H9 (cell line): ENCODE results near the gene AP2A2. TPM values are rescaled to one million over a fixed set of nuclear protein-coding genes. Genes with fewer than 3 reads are reported as not detected.

Experiments
- DNase-seq: peaks from one replicate; pipeline ENCODE4 v3.0.0-alpha.2; 2017
- H2AFZ ChIP-seq: one replicate; pipeline ENCODE4 v1.6.1; 2013; ENCODE audit warnings: mild to moderate bottlenecking, low read length, control low read depth, moderate library complexity
- H2AK5ac ChIP-seq: 2 replicates; pipeline ENCODE4 v1.6.1; 2013; ENCODE audit warnings: low read length, control low read depth, mixed read lengths; ENCODE audit not compliant: insufficient read length
- H2BK120ac ChIP-seq: one replicate; pipeline ENCODE4 v1.6.1; 2013; ENCODE audit warnings: low read depth, mild to moderate bottlenecking, low read length, control low read depth, inconsistent platforms; ENCODE audit not compliant: poor library complexity, severe bottlenecking
- H2BK12ac ChIP-seq: 2 replicates; pipeline ENCODE4 v1.6.1; 2013; ENCODE audit warnings: low read length, control low read depth, mixed read lengths, low read depth; ENCODE audit not compliant: insufficient read length
- H2BK15ac ChIP-seq: 2 replicates; pipeline ENCODE4 v1.6.1; 2013; ENCODE audit warnings: low read depth, low read length, control low read depth
- H2BK20ac ChIP-seq: one replicate; pipeline ENCODE4 v1.6.1; 2013; ENCODE audit warnings: low read depth, mild to moderate bottlenecking, low read length, control low read depth, inconsistent platforms; ENCODE audit not compliant: poor library complexity, severe bottlenecking
- H2BK5ac ChIP-seq: 2 replicates; pipeline ENCODE4 v1.6.1; 2013; ENCODE audit warnings: low read length, control low read depth, mixed read lengths; ENCODE audit not compliant: insufficient read length
- H3K14ac ChIP-seq: 2 replicates; pipeline ENCODE4 v1.6.1; 2013; ENCODE audit warnings: low read length, control low read depth; ENCODE audit not compliant: insufficient read depth
- H3K18ac ChIP-seq: 2 replicates; pipeline ENCODE4 v1.6.1; 2013; ENCODE audit warnings: low read depth, mild to moderate bottlenecking, mixed read lengths, low read length, control low read depth; ENCODE audit not compliant: insufficient read length
- H3K23ac ChIP-seq: 2 replicates; pipeline ENCODE4 v1.6.1; 2013; ENCODE audit warnings: low read length, control low read depth, mixed read lengths, low read depth; ENCODE audit not compliant: insufficient read length
- H3K23me2 ChIP-seq: 2 replicates; pipeline ENCODE4 v1.6.1; 2013; ENCODE audit warnings: low read depth, mild to moderate bottlenecking, mixed read lengths, low read length, control low read depth; ENCODE audit not compliant: insufficient read length, poor library complexity, severe bottlenecking
- H3K27ac ChIP-seq: 2 replicates; pipeline ENCODE4 v1.5.1; 2013; ENCODE audit warnings: low read length, control low read depth, mixed read lengths, low read depth; ENCODE audit not compliant: insufficient read length
- H3K27me3 ChIP-seq: 2 replicates; pipeline ENCODE4 v1.6.1; 2013; ENCODE audit warnings: low read length, control low read depth, inconsistent platforms; ENCODE audit not compliant: insufficient read depth
- H3K4ac ChIP-seq: 2 replicates; pipeline ENCODE4 v1.6.1; 2013; ENCODE audit warnings: low read depth, mild to moderate bottlenecking, control low read depth, inconsistent platforms, low read length, moderate library complexity
- H3K4me1 ChIP-seq: 2 replicates; pipeline ENCODE4 v1.6.1; 2013; ENCODE audit warnings: low read length, control low read depth, inconsistent platforms; ENCODE audit not compliant: insufficient read depth
- H3K4me2 ChIP-seq: 2 replicates; pipeline ENCODE4 v1.6.1; 2013; ENCODE audit warnings: low read length, control low read depth, mixed read lengths; ENCODE audit not compliant: insufficient read length, insufficient read depth
- H3K56ac ChIP-seq: 2 replicates; pipeline ENCODE4 v1.6.1; 2013; ENCODE audit warnings: low read depth, mild to moderate bottlenecking, mixed read lengths, low read length, control low read depth; ENCODE audit not compliant: insufficient read length
- H3K79me1 ChIP-seq: 2 replicates; pipeline ENCODE4 v1.6.1; 2013; ENCODE audit warnings: low read depth, mild to moderate bottlenecking, moderate library complexity, low read length, control low read depth, inconsistent platforms; ENCODE audit not compliant: insufficient read depth, poor library complexity, severe bottlenecking
- H3K79me2 ChIP-seq: 2 replicates; pipeline ENCODE4 v1.6.1; 2013; ENCODE audit warnings: low read length, control low read depth, inconsistent platforms; ENCODE audit not compliant: insufficient read depth
- H3K9ac ChIP-seq: 2 replicates; pipeline ENCODE4 v1.6.1; 2013; ENCODE audit warnings: low read length, control low read depth, mixed read lengths; ENCODE audit not compliant: insufficient read length; ENCODE audit errors: extremely low read depth
- H3K9me3 ChIP-seq: one replicate; pipeline ENCODE4 v1.6.1; 2013; ENCODE audit warnings: low read depth, low read length, inconsistent platforms; ENCODE audit not compliant: control insufficient read depth
- H3T11ph ChIP-seq: one replicate; pipeline ENCODE4 v1.6.1; 2013; ENCODE audit warnings: mild to moderate bottlenecking, low read length, control low read depth, inconsistent platforms
- H4K20me1 ChIP-seq: one replicate; pipeline ENCODE4 v1.6.1; 2013; ENCODE audit not compliant: control insufficient read depth, insufficient read length, insufficient read depth
- H4K5ac ChIP-seq: 2 replicates; pipeline ENCODE4 v1.6.1; 2013; ENCODE audit warnings: low read depth, mild to moderate bottlenecking, mixed read lengths, low read length, control low read depth; ENCODE audit not compliant: insufficient read length
- H4K8ac ChIP-seq: replicated peaks from 2 replicates; pipeline ENCODE4 v1.6.1; 2013; ENCODE audit warnings: low read length, control low read depth, mixed read lengths, low read depth; ENCODE audit not compliant: insufficient read length
- H4K91ac ChIP-seq: 2 replicates; pipeline ENCODE4 v1.6.1; 2013; ENCODE audit warnings: low read depth, mild to moderate bottlenecking, moderate library complexity, mixed read lengths, low read length, control low read depth; ENCODE audit not compliant: insufficient read length
- H3K27ac Mint-ChIP-seq, 3 experiments: 2 replicates in 2 of 3; 3 replicates in 1 of 3; pipeline ENCODE4 v1.8.0; 2020 to 2021; ENCODE audit warnings: mixed read lengths in 3 of 3, mild to moderate bottlenecking in 1 of 3, moderate library complexity in 1 of 3
- H3K27me3 Mint-ChIP-seq: 2 replicates; pipeline ENCODE4 v1.8.0; 2021; ENCODE audit warnings: low read depth, mild to moderate bottlenecking, moderate library complexity, mixed read lengths
- H3K36me3 Mint-ChIP-seq, 3 experiments: 2 replicates in 2 of 3; 3 replicates in 1 of 3; pipeline ENCODE4 v1.8.0; 2020 to 2021; ENCODE audit warnings: low read depth in 3 of 3, mixed read lengths in 3 of 3; ENCODE audit not compliant: insufficient read depth in 1 of 3
- H3K4me1 Mint-ChIP-seq, 2 experiments: 2 replicates each; pipeline ENCODE4 v1.8.0; 2020; ENCODE audit warnings: mixed read lengths in 2 of 2
- H3K4me3 Mint-ChIP-seq, 2 experiments: 2 replicates in 1 of 2; 3 replicates in 1 of 2; pipeline ENCODE4 v1.8.0; 2020 to 2021; ENCODE audit warnings: mild to moderate bottlenecking in 2 of 2, mixed read lengths in 2 of 2, moderate library complexity in 1 of 2
- H3K9me3 Mint-ChIP-seq, 2 experiments: 2 replicates in 1 of 2; 3 replicates in 1 of 2; pipeline ENCODE4 v1.8.0; 2020; ENCODE audit warnings: mild to moderate bottlenecking in 2 of 2, mixed read lengths in 2 of 2, moderate library complexity in 1 of 2
- WGBS: extraction: QIAGEN DNeasy Blood & Tissue Kit; methylation state at CpG from one replicate; pipeline ENCODE4 v1.1.7; 2013; ENCODE audit warnings: missing lambda C conversion rate, low lambda C conversion rate, mixed read lengths; ENCODE audit not compliant: insufficient read length; ENCODE audit errors: extremely low coverage; 5-methylcytosine and 5-hydroxymethylcytosine counted together
- total RNA-seq: library from RNA; stranded (reverse); gene quantifications from 2 replicates; pipeline ENCODE4 v1.2.1, GENCODE V29; 2021
- TF ChIP-seq, protein P1 (sequence below): fragments of 200-600 bp; sonication (generic); conservative IDR thresholded peaks from 3 replicates; pipeline ENCODE4 v1.8.0; 2021; ENCODE audit warnings: antibody characterized with exemption, mild to moderate bottlenecking

AP2A2 gene
- total RNA-seq, 1 experiment from 2014 or later: 53.7 TPM

DNA sequence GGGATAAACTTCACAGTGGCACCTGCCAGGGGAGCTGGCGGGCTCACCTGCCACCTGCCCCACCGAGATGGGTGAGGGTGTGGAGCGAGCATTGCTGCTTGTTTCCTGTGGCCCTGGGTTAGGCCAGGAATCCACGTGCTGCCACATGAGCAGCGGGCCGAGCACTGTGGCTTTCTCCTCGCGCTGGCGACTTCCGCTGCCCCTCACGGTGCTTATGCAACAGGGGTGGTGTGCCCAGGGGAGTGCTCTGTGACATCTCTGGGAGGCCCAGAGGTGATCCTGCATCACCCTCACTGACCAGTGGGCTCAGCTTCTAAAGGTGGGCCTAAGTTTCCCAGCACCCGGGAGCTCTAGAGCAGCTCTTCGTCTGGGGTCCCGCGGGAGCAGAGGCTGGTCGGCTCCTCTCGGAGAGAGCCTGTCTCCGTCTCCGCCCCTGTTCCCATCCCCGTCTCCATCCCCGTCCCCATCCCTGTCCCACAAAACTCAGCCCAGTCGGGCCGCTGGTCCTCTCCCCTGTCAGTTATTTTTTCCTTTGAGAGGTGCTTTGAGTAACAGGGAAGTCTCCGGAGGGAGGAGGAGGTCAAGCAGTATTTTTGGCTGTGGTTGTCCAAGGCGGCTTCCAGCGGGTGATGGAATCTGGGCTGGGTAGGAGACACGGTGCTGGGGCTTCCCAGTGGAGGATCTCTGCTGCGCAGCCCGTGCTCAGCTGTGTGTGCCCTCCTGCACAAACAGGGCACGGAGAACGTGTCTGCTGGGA lies 42.5 kb downstream of the AP2A2 start:
- Histone ChIP-seq H3K27me3 (no peaks in the 10 kb centered on the region), H3K56ac (no peak overlapping the region), H2BK12ac (no peak overlapping the region), H3K23ac (no peak overlapping the region), H2BK20ac (no peak overlapping the region), H3K27ac (no peak overlapping the region), H3K18ac (no peak overlapping the region), H4K91ac (no peak overlapping the region), H2AFZ (no peak overlapping the region), H3K9me3 (no peaks in the 10 kb centered on the region), H3T11ph (no peak overlapping the region), H3K79me2 (no peaks in the 10 kb centered on the region), H4K8ac (no peak overlapping the region), H3K4me2 (no peak overlapping the region), H2AK5ac (no peak overlapping the region), H4K20me1 (no peaks in the 10 kb centered on the region), H4K5ac (no peak overlapping the region), H3K14ac (no peak overlapping the region; the same call in 1 of the 2 replicates), H3K4me1 (no peaks in the 10 kb centered on the region), H3K4ac (no peak overlapping the region), H3K23me2 (no peaks in the 10 kb centered on the region), H2BK120ac (no peak overlapping the region), H3K79me1 (no peaks in the 10 kb centered on the region), H2BK15ac (no peak overlapping the region), H2BK5ac (no peak overlapping the region), H3K9ac (no peak overlapping the region)
- Mint-ChIP-seq H3K27me3 (no peaks in the 10 kb centered on the region), H3K36me3 (peaks cover 21 to 69% (median 62%) of the 10 kb centered on the region in 3 experiments), H3K4me3 (no peak overlapping the region), H3K4me1 (no peaks in the 10 kb centered on the region), H3K27ac (peak overlapping the region; percentile 39 to 76 (median 49); a peak in 2 of 7 replicates), H3K9me3 (peaks cover 6 to 15% of the 10 kb centered on the region in 2 experiments; a peak in 3 of 5 replicates)
- TF ChIP-seq, protein P1, sequence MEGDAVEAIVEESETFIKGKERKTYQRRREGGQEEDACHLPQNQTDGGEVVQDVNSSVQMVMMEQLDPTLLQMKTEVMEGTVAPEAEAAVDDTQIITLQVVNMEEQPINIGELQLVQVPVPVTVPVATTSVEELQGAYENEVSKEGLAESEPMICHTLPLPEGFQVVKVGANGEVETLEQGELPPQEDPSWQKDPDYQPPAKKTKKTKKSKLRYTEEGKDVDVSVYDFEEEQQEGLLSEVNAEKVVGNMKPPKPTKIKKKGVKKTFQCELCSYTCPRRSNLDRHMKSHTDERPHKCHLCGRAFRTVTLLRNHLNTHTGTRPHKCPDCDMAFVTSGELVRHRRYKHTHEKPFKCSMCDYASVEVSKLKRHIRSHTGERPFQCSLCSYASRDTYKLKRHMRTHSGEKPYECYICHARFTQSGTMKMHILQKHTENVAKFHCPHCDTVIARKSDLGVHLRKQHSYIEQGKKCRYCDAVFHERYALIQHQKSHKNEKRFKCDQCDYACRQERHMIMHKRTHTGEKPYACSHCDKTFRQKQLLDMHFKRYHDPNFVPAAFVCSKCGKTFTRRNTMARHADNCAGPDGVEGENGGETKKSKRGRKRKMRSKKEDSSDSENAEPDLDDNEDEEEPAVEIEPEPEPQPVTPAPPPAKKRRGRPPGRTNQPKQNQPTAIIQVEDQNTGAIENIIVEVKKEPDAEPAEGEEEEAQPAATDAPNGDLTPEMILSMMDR: no peak
- no peak for DNase-seq
- WGBS: no CpG with 5 or more reads among the region's 31 CpGs
